ENCODE measurements around the gene FSTL4.

Gene FSTL4

DNA sequence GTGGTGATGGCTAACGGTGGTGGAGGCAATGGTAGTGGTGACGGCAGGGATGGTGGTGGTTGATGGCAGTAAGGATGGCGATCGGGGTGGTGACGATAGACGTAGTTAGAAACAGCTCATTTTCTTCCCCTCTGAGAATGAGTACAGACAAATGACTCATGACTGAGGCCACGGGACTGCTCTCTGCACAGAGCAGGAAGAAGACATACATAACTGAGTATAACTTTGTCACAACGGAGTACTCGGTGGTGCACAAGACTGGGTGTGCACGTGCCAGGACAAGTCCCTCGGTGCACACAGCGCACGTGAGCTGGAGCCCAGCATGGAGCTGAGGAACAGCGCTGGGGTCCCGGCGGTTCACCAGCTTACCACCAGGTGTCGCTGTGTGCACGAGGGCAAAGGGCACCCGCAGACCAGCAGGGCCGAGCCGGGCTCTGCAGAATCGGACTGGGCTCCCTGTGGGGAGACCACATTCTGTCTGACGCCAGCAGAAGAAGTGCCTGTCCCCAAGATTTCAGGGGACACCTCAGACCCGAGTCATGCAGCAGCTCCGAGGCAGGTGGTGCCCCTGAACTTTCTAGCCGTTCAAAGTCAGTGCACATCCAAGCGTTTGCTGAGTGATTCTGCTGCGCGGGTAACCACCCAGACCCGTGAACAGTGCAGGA, 188.6 kb downstream of the FSTL4 start:
- DNase-seq = peak; percentile 71

DNA sequence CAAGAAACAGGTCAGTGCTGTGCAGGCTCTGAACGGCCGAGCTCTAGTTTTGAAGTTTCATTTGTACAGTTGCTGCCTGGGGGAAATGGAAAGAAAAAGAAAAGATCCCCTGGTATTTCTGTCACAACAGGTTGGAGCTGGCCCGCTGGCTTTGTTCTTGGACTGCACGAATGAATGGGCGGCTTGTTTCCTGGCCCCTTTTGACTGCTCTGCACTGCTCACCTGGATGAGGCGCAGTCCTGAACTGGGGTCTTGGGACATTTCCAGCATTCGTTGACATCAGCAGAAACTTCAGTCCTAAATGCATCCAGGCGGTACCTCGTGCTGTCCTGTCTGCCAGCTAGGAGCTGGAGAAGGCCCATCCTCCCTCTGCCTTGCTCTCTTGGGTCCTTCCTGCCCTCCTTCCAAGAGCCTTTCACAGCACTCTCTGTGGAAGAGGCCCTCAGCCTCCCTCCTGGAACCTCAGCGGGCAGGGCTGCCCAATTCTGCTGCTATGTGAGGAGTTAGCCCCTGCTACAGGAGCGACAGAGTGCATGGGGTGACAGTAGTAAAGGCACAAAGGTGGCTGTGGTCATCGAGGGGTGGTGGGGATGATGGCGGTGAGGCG, 189.2 kb downstream of the FSTL4 start:
- no peak for DNase-seq

DNA sequence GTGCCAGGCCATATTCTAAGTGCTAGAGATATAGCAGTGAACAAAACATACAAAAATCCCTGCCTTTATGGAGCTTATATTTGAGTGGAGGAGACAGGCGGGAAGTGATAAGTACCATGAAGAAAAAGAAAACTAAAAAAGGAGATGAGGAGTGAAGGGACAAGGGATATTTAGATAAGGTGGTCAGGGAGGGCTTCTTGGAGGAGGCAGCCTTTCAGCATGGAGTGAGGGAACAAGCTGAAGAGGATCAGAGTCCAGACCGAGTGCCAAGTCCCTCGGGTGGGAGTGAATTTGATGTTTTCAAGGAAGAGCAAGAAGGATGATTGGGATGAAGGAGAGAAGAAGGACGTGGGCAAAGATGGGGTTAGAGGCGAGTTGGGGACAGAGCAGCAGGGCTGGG, 190.5 kb downstream of the FSTL4 start:
- no peak for DNase-seq

DNA sequence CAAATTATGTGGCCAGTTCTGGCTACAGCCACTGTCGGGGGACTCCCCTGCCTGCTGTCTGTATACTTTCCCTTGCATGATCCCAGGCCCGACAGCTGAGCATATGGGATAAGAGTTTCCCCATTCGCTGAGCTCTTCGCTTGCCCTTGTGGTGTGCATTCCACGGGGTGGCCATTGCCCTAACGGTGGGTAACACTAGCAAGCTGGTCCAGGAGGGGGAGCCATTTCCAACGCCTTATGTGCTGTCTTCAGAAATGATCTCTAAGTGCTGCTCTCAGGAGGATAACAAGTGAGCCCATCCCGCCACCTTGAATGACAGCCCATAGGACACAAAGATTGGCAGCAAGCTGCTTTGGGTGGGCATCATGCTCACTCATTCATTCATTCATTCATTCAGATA, 190.9 kb downstream of the FSTL4 start:
- peak; percentile 10 for DNase-seq

DNA sequence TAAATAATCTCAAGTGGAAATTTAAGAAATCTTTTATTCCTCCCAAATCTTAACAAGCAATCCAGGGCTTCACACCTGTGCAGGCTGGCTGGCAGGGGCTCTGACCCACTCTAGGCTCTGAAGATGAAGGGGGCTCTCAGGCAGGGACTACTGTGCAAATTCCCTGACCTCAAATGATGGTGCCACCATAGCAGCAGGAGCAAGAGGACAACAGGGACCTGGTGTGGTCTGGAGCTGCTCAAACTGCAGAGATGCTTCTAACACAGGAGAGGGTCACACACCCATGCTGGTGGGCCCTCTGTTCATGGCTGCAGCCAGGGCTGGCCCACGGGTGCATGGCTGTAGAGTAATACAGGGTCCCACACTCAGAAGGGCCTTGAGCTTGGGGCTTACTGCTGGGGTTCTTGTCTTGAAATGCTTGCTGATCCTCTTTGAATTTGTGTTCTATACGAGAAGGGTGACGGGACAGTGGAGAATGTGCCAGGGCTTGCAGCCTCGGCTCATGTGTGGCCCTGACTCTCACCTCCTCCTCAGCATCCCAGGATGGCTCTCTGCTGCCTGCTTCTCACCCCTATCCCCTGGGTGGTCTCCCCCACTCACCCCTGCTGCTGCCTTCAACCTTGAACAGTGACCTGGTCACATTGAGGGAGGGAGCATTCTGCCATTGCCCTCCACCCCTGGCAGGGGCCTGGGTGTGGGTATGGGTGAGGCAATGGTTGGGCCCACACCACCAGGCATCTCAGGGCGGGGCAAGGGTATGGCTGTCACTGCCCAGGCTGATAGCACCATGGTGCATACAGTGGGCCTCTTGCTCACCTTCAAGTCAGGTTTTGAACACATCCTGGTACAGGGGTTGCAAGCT, 191.7 kb downstream of the FSTL4 start:
- DNase-seq = no peak

DNA sequence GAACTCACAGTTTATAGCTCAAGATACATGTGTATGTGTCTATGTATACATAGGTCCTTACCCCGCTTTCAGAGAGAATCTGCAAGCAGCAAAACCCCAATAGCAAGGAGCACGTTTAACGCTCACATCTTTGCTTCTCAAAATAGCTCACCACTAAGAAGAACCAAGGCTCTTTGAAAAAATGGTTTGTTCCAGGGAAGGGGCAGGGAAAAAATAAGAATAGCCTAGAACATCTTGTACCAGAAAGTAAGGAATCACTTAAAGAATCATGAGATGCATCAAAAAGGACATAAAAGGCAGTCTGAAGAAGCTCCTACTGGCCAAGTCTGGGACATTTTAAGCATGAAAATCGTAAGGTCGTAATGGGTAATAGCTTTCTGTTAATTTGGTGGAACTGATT, 196.4 kb downstream of the FSTL4 start:
- DNase-seq = no peak

DNA sequence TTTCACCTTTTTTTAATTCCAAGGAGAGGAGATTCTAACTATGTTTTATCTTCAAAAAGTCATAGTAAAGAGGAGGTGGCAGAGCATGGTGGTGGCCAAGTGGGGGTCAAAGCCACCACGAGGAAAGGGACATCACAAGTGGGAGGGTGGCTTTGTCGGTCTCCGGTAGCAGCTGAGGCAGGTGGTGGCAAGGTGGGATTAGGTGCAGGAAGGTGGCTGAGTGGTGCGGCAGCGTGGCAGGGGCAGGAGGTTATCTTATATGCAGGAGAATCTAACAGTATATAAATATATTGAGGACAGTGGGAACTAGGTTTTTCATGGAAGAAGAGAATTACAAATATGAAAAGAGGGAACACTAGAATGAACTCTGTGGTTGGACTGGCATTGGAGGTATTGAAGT, 196.8 kb downstream of the FSTL4 start:
- DNase-seq = no peak

DNA sequence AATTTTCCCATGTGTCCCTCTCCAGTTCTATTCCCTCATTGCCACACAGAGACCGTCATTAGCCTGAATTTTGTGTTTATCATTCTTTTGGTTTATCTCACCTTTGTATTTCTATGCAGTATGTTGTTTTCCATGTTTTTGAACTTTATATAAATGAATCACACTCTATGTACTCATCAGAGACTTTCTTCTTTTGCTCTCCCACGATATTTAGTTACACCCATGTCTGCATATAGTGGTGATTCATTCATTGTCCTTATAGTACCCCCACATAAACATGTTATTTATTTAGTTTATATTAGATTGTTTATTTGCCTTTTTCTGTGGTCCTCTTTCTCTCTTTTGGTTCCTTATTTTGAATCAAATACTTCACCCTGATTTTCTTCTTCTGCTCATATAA, 199.7 kb downstream of the FSTL4 start:
- no peak for DNase-seq

DNA sequence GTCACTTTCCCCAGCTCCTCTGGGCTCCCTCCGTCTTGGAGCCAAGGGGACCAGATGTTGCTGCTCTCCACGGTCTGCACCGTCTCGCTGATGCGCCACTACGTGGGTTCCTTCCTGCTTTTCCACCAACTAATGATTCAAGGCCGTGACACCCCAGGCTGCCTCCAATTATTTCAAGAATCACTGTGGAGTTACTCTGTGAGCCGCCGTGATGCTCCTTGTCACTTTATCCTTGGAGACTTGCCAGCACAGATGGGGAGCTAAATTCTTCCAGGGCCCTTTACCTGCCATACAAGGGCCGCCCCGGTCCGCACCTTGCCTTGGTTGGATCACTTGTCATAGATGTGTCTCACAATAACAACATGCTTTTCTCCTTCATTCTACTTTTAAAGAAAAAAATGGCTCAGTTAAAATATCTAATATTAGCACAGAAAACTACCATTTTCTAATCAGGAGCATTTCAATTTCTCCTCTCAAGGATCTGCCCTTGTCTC, 202.0 kb downstream of the FSTL4 start:
- no peak for DNase-seq

DNA sequence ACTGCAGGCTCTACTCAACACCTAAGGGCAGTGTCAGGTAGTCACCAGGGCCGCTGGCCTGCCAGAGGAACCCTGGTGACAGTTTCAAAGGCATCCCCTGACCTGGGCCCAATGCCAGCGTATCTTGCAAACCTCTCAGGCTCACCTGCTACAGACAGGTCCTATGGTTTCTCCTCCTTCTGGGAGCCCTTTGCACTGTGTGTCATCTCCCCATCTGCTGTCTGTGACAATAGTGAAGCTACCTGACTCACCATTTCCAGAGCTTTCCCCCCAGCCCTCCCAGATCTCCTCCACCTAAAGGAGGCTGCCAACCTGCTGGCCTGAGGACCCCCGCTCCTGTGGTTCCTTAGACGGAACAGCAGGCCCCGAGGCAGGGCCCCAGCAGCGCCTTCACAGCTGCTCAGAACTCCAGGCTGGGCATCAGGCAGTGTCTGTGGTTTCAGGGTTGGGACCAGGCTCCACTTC, 203.1 kb downstream of the FSTL4 start:
- DNase-seq = no peak

DNA sequence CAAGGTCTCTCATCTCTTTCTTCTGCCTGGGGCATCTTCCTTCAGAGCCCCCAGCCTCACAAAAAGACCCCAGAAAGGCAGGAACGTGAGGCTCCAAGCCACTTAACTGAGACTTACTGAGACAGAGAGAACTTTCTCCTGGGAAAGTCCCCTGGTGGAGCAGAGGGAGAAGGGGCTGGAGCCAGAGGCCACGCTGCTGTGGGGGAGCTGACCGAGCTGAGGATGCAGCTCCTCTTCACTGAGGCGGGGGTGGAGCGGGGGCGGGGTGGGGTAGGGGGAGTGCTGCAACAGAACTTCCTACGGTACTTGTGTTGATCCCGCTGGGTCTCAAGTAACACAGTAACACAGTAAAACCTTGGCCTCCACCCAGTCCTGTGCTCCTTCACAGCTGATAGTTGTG, 204.0 kb downstream of the FSTL4 start:
- no peak for DNase-seq

DNA sequence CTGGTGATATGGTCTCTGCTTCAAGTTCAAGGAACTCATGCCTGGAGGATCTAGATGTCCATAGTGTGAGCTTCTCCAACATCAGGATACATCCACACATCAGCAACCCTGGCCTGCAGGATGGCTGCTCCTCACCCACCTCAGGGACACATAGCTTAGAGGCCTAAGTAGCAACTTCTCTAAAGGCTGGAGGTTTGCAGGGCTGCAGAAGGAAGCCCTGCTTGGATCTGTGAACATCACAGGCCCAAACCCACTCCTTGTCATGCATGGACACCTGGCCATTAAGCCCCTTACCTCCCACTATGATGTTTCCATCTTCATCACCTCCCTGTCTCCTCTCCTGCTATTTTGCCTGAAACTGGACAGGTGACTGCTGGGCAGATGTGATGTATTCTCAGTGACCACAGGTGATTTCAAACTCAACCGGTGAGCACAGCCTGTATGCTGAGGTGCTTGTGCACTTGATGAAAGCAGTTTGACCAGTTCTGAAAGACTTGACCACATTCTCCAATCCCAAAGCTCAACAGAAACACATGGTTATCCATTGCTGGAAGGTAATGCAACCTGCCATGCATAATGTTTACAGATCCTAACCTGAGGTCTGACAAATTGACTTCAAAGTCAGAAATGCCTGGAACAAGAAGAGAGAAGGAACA, 205.2 kb downstream of the FSTL4 start:
- DNase-seq = no peak

DNA sequence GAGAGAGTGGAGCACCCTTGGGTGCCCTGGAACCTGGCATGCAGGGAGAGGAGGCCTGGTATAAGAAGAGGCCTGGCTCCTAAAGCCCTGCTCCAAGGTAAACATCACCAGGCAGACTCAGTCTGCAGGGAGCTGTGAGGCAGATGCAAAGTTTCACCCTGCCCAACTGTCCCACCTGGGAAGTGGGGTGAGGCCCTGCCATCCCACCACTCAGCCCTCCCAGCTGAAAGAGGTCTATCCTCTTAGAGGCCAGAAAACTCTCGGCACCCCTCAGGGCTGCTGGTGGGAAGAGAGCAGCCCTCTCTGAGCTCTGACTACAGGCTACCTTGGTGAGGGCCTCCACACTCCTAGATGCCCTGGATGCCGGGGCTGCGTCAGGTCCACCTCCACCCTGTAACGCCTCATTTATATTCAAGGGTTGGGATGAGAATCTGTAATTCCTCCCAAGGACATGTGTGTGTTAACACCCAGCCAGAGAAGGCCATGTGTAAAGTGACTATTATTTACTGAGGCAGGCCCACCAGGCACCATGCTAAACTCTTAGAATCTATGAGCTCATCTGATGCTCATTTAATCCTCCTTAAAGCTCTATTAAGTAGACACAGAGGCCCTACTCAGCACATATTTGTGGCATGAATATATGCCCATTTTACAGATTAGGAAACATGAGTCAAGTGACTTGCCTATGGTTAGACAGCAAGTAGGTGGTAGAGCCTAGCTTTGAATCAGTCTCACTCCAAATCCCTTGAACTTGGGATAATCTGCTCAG, 205.9 kb downstream of the FSTL4 start:
- no peak for DNase-seq

DNA sequence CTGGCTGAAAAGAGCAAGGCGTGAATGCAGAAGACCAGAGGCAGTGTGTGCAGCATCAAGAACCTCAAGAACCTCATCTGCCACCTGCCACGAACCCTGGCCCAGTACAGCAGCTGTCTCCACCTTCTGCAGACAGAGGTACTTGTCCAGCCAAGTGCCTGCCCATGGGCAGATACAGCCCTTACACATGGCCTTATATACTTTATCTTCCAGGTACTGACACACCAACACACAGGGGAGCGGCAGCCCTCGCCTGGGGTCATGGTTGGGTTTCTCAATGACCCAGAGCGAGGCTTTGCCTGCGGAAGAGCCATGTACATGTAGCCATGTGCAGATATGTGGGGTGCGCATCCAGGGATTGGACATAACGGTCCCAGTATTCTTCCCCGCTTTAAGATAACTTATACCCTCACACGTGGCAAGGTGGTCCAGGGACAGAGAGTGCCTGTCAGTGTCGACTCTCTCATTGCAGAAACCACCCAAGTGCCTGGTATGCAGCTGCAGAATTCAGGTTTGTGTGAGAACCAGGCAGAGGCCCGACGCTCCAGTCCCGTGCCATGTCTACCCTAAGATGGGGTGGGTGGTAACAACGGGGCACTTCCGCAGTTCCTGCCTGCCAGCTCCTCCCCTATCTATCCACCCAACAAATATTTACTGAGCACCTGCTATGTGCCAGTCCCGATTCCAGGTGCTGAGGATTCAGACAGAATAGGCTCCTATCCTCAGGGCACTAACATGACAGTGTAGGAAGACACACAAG, 206.9 kb downstream of the FSTL4 start:
- DNase-seq = no peak

DNA sequence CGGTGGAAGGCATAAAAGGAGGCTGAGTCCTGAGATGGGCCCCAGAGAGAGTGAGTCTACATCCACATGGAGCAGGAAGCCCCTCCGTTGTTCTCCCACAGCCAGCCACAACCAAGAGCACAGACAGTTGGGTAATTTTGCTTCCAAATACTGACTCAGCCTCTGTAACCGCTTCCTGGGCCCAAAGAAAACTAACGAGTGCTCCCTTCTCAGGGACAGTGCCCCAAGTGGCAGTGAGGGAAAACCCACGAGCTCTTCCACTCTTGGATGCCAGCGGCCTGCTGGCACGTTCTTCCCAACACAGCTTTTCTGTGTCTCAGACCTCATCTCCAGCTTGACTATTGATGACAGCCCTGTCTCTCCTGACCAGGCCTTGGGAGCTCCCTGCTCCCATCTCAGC, 207.6 kb downstream of the FSTL4 start:
- DNase-seq = no peak

DNA sequence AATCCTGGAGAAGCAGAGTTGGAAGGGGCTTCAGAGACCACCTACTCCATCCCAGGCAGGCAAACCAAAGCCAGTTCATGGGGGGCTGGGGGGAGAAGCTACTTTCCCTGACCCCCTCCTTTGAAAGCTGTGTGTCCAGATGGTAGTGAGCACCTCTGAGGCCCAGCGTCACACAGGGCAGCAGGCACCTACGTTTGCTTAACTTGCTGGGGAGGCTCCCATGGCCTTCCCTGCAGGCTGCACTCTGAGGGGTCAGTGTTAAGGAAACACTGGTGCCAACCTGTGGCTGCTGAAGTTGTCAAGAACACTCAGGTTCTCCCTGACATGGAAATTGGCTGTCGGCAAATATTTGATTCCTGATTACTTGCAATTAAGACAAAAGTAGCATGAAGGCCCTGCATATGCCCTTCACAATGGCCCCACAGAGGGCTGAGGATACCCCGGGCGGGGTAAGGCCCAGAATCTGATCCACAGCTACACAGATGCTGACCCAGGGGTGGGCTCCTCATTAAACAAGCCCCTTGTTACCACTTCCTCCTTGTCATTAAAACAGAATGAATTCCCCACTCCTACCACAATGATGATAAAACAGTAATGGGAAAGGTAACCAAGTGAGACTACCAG, 208.5 kb downstream of the FSTL4 start:
- DNase-seq = no peak

DNA sequence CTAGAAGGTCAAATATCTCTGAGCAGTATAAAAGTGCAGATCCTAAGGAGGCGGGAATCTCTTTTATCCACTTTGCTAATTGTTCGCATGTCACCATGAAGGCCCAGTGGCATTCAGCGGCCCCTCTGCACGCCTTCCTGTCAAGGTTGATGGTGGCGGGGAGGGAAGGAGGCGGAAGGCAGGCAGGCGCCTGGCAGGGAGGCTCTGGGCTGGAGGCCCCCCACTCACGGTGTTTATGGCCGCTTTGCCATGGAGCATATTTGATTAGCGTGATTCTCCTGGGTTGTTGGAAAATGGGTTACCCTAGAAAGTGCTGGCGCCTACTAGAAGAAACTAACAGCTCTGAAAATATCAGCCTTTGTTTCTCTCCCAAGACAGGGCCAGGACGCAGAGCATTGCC, 209.6 kb downstream of the FSTL4 start:
- no peak for DNase-seq

DNA sequence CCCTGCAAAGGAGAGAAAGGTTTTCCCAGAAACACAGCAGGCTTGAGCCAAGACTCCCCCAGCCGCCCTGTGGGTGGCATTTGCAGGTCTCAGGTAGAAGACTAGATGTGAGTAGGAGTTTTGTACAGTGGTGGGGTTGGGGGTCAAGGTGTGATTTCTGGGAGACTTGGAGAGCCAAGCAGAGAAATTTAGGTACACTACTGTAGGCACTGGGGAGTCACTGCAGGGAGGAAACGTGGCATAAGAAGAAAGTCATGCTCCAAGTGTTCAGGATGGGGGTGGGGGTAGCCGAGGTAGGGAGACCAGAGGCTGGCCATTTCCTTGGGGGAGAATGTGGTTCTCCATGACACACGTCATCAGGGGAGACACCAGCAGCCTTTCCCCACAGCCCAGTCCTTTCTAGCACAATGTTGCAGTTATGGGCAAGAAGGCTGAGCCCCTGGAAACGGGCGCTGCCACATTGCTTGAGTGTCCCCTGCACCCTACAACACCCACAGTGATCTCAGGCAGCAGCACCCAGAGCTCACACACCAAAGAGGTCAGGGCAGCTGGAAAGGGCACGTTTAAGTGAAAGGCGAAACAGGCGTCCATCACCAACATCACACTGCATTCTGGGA, 210.5 kb downstream of the FSTL4 start:
- no peak for DNase-seq

DNA sequence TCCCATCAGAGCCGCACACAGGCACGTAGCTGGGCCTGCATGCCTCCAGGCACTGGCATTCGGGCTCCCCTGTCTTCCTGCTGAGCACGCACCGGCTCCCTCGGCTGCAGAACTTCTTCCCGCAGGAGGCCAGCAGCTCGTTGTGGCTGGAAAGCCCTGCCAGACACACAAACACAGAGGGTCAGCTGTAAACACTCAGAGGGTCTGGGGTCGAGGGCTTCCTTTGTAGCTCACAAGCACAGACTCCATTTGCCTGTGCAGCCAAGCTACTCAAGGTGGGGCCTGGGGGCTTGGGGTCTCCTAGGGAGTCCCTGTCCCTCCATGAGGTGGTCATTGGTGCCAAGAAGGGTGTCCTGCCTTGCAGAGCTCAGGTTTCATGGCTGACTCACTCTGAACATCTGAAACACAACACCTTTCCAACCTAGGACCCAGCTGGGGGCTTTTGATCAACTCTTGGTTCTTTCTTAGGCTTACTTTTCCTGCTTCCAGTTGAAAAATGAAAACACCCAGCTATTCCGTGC, 211.4 kb downstream of the FSTL4 start:
- DNase-seq = no peak

DNA sequence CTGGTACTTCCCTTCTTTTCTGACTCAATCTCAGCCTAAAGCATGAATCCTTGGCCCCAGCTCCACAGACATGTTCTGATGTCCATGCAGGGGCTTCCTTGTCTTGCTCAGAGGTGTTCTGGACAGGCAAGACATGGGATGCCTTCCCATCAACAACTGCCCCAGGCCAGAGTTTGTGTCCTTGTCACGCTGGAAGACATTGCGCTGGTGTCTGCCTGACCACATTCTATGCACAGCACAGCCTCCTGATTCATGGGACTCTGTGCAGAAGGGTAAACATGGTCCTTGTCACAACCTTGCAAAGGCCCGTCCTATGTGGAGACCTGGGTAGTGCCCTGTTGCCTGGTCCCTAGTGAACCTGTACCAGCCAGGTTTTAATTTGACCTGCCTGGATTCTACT, 212.2 kb downstream of the FSTL4 start:
- DNase-seq = no peak
